ENCODE data around the gene TGM3. TPM values are rescaled to one million over a fixed set of nuclear protein-coding genes. Genes with fewer than 3 reads are reported as not detected.

Gene TGM3
- total RNA-seq, 1 experiment from 2014 or later = 0.11 TPM

- Mint-ChIP-seq H3K27me3 (ENCODE audit: low read depth) (no peaks in the 10 kb centered on the region), H3K9me3 (no peaks in the 10 kb centered on the region), H3K36me3 (no peaks in the 10 kb centered on the region), H3K4me1 (no peaks in the 10 kb centered on the region), H3K27ac (no peak overlapping the region), H3K4me3 (no peak overlapping the region)
- no peak for TF ChIP-seq NR3C1 (CRISPR knock-in tag; conservative IDR thresholded peaks at IDR 0.05; ENCODE audit: low read depth)
- no peak for TF ChIP-seq NR2C2 (CRISPR knock-in tag; IDR thresholded peaks at IDR 0.05)
- TF ChIP-seq TEAD4 (CRISPR knock-in tag; IDR thresholded peaks at IDR 0.05) = no peak
- TF ChIP-seq SMAD4 (CRISPR knock-in tag; IDR thresholded peaks at IDR 0.05) = no peak
- no peak for TF ChIP-seq ZNF138 (CRISPR knock-in tag; conservative IDR thresholded peaks at IDR 0.05)
- TF ChIP-seq HMGXB4 (CRISPR knock-in tag; IDR thresholded peaks at IDR 0.05) = no peak
- TF ChIP-seq, protein P1, sequence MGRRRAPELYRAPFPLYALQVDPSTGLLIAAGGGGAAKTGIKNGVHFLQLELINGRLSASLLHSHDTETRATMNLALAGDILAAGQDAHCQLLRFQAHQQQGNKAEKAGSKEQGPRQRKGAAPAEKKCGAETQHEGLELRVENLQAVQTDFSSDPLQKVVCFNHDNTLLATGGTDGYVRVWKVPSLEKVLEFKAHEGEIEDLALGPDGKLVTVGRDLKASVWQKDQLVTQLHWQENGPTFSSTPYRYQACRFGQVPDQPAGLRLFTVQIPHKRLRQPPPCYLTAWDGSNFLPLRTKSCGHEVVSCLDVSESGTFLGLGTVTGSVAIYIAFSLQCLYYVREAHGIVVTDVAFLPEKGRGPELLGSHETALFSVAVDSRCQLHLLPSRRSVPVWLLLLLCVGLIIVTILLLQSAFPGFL (CRISPR knock-in tag; IDR thresholded peaks at IDR 0.05; ENCODE audit: borderline replicate concordance) = no peak
- no peak for TF ChIP-seq ATF1 (CRISPR knock-in tag; IDR thresholded peaks at IDR 0.05)
- TF ChIP-seq TP53 (CRISPR knock-in tag; IDR thresholded peaks at IDR 0.05) = no peak
- no peak for TF ChIP-seq GABPB1 (CRISPR knock-in tag; IDR thresholded peaks at IDR 0.05)
- TF ChIP-seq KAT7 (CRISPR knock-in tag; IDR thresholded peaks at IDR 0.05; ENCODE audit: borderline replicate concordance) = no peak
- TF ChIP-seq, protein P2, sequence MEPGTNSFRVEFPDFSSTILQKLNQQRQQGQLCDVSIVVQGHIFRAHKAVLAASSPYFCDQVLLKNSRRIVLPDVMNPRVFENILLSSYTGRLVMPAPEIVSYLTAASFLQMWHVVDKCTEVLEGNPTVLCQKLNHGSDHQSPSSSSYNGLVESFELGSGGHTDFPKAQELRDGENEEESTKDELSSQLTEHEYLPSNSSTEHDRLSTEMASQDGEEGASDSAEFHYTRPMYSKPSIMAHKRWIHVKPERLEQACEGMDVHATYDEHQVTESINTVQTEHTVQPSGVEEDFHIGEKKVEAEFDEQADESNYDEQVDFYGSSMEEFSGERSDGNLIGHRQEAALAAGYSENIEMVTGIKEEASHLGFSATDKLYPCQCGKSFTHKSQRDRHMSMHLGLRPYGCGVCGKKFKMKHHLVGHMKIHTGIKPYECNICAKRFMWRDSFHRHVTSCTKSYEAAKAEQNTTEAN (CRISPR knock-in tag; IDR thresholded peaks at IDR 0.05) = no peak
- no peak for TF ChIP-seq MXD4 (CRISPR knock-in tag; IDR thresholded peaks at IDR 0.05; ENCODE audit: borderline replicate concordance)
- TF ChIP-seq, protein P3, sequence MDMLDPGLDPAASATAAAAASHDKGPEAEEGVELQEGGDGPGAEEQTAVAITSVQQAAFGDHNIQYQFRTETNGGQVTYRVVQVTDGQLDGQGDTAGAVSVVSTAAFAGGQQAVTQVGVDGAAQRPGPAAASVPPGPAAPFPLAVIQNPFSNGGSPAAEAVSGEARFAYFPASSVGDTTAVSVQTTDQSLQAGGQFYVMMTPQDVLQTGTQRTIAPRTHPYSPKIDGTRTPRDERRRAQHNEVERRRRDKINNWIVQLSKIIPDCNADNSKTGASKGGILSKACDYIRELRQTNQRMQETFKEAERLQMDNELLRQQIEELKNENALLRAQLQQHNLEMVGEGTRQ (CRISPR knock-in tag; IDR thresholded peaks at IDR 0.05) = no peak
- no peak for TF ChIP-seq NFATC4 (CRISPR knock-in tag; IDR thresholded peaks at IDR 0.05)
- TF ChIP-seq, protein P4, sequence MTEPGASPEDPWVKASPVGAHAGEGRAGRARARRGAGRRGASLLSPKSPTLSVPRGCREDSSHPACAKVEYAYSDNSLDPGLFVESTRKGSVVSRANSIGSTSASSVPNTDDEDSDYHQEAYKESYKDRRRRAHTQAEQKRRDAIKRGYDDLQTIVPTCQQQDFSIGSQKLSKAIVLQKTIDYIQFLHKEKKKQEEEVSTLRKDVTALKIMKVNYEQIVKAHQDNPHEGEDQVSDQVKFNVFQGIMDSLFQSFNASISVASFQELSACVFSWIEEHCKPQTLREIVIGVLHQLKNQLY (CRISPR knock-in tag; IDR thresholded peaks at IDR 0.05) = no peak
- TF ChIP-seq, protein P5, sequence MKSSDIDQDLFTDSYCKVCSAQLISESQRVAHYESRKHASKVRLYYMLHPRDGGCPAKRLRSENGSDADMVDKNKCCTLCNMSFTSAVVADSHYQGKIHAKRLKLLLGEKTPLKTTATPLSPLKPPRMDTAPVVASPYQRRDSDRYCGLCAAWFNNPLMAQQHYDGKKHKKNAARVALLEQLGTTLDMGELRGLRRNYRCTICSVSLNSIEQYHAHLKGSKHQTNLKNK (CRISPR knock-in tag; IDR thresholded peaks at IDR 0.05) = no peak
- POLR2A ChIA-PET = no interaction called here
- DNase-seq (ENCODE audit: low spot score) (no peak), ATAC-seq (no peak)
- CTCF ChIA-PET = interaction anchor here (1.4 to 3.8 kb wide), 6 partner anchors 8 to 133 kb away, joined by 4 to 35 read pairs (median 6); no protein-coding TSS in a partner anchor
Observed at GRCh38 chr20:2340823-2341222, 45.0 kb downstream of the TGM3 start.

DNA sequence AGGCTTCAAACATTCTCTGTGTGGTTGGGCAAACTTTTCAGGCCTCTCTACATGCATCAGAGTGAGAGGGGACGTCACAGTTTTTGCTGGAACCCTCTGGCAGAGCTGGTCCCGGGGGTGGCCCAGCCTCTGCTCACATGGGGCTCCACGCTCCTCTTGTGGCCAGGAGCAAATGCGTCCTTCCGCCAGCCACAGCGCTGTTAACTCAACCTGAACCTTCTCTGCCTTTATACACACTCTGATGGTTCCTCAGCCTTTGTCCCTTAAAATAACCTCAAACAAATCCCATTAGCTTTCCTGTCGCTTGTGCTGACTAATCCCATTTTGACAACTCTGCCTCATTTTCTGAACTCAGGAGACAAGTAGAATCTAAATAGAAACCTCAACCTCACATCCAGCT, 45.5 kb downstream of the TGM3 start:
- H3K27me3 Mint-ChIP-seq (ENCODE audit: low read depth) = no peaks in the 10 kb centered on the region
- no peaks in the 10 kb centered on the region for H3K36me3 Mint-ChIP-seq
- POLR2A ChIA-PET = no interaction called here
- CTCF ChIA-PET = interaction anchor here (0.5 to 3.8 kb wide), 7 partner anchors 10 to 136 kb away, joined by 3 to 35 read pairs (median 5); no protein-coding TSS in a partner anchor
- no peak overlapping the region for H3K27ac Mint-ChIP-seq
- no peak for DNase-seq (ENCODE audit: low spot score)
- no peaks in the 10 kb centered on the region for H3K9me3 Mint-ChIP-seq
- no peak for ATAC-seq
- H3K4me1 Mint-ChIP-seq = no peaks in the 10 kb centered on the region
- H3K4me3 Mint-ChIP-seq = no peak overlapping the region
- TF ChIP-seq, protein P1 (CRISPR knock-in tag; IDR thresholded peaks at IDR 0.05; ENCODE audit: borderline replicate concordance) = no peak
- no peak for TF ChIP-seq ZNF281 (CRISPR knock-in tag; IDR thresholded peaks at IDR 0.05)
- TF ChIP-seq E2F4 (CRISPR knock-in tag; IDR thresholded peaks at IDR 0.05; ENCODE audit: borderline replicate concordance, low read depth) = no peak
- TF ChIP-seq, protein P5 (CRISPR knock-in tag; IDR thresholded peaks at IDR 0.05) = no peak
- TF ChIP-seq ZSCAN18 (CRISPR knock-in tag; IDR thresholded peaks at IDR 0.05) = no peak
- TF ChIP-seq ZNF138 (CRISPR knock-in tag; conservative IDR thresholded peaks at IDR 0.05) = no peak
- no peak for TF ChIP-seq ZNF219 (CRISPR knock-in tag; IDR thresholded peaks at IDR 0.05; ENCODE audit: borderline replicate concordance)
